ENCODE measurements around the gene RBFOX1.

- TF ChIP-seq CTCF (IDR thresholded peaks at IDR 0.05) = no peak
- no peak for TF ChIP-seq POLR2A (IDR thresholded peaks at IDR 0.05)
Observed at GRCh38 chr16:7518158-7518557, 185.5 kb downstream of the RBFOX1 start.
